ENCODE data around the gene MTCH1. TPM values are rescaled to one million over a fixed set of nuclear protein-coding genes. Genes with fewer than 3 reads are reported as not detected.

The MTCH1 gene
- total and polyA plus RNA-seq, 2 donors (not counting 1 experiment from before 2014, with no cell fraction given) = 91.7 to 150 TPM

- Histone ChIP-seq H3K79me2 (ENCODE audit: control insufficient read depth, insufficient read depth, low read length) (no peaks in the 10 kb centered on the region), H3K9ac (ENCODE audit: low read length) (no peak overlapping the region), H4K20me1 (ENCODE audit: control insufficient read depth, insufficient read depth, low read length, poor library complexity, severe bottlenecking) (no peaks in the 10 kb centered on the region), H3K4me2 (replicated peaks; ENCODE audit: low read depth, low read length, poor library complexity, severe bottlenecking) (no peak overlapping the region), H3K27ac (ENCODE audit: low read length in 2 of 2) (no peak overlapping the region), H3K9me3 (ENCODE audit: control extremely low read depth in 1 of 3, control insufficient read depth in 2 of 3, insufficient read depth in 1 of 3, low read length in 2 of 3) (no peaks in the 10 kb centered on the region), H2AFZ (ENCODE audit: insufficient read depth, low read depth, low read length, poor library complexity, severe bottlenecking) (no peak overlapping the region), H3K27me3 (replicated peaks in 1 of 4; ENCODE audit: control extremely low read depth in 1 of 4, control insufficient read depth in 3 of 4, insufficient read depth in 4 of 4, low read length in 3 of 4) (no peaks in the 10 kb centered on the region), H3K36me3 (replicated peaks in 1 of 2; ENCODE audit: control extremely low read depth in 1 of 2, control insufficient read depth in 1 of 2, extremely low read depth in 1 of 2, insufficient read depth in 2 of 2, low read length in 1 of 2) (peaks cover 0 to 34% of the 10 kb centered on the region in 2 experiments), H3K4me1 (ENCODE audit: control insufficient read depth in 2 of 2, insufficient read depth in 2 of 2, low read length in 2 of 2) (no peaks in the 10 kb centered on the region), H3K4me3 (ENCODE audit: control extremely low read depth in 1 of 5, extremely low read depth in 1 of 5, insufficient read depth in 1 of 5, low read depth in 2 of 5, low read length in 4 of 5) (no peak overlapping the region)
- DNase-seq (no peak), ATAC-seq (ENCODE audit: low read depth) (no peak)
- no peak overlapping the region for H3K4me3 Mint-ChIP-seq
- ChIA-PET CTCF (no interaction called here), POLR2A (no interaction called here)
- intact Hi-C loops (cut with micrococcal nuclease) = no loop called here
- TF ChIP-seq CTCF (IDR thresholded peaks at IDR 0.05) = no peak
- no peak for TF ChIP-seq EZH2 (IDR thresholded peaks at IDR 0.05; ENCODE audit: borderline replicate concordance, insufficient read depth, low read depth, low read length, poor library complexity, severe bottlenecking)
- no peaks in the 10 kb centered on the region for H3K9me3 Mint-ChIP-seq (ENCODE audit: insufficient read depth)
- H3K27ac Mint-ChIP-seq = no peak overlapping the region
- peaks cover 5% of the 10 kb centered on the region for H3K4me1 Mint-ChIP-seq
- 86% methylated on average over 2 of the region's 4 CpGs for WGBS (ENCODE audit: insufficient coverage)
- H3K27me3 Mint-ChIP-seq = no peaks in the 10 kb centered on the region
These were observed 60.2 kb downstream of the MTCH1 start for GRCh38 chr6:36925809-36926208.

- Histone ChIP-seq H3K4me1 (ENCODE audit: control insufficient read depth in 2 of 2, insufficient read depth in 2 of 2, low read length in 2 of 2) (no peaks in the 10 kb centered on the region), H3K36me3 (replicated peaks in 1 of 2; ENCODE audit: control extremely low read depth in 1 of 2, control insufficient read depth in 1 of 2, extremely low read depth in 1 of 2, insufficient read depth in 2 of 2, low read length in 1 of 2) (peaks cover 0 to 43% of the 10 kb centered on the region in 2 experiments), H2AFZ (ENCODE audit: insufficient read depth, low read depth, low read length, poor library complexity, severe bottlenecking) (no peak overlapping the region), H3K27ac (ENCODE audit: low read length in 2 of 2) (no peak overlapping the region), H4K20me1 (ENCODE audit: control insufficient read depth, insufficient read depth, low read length, poor library complexity, severe bottlenecking) (no peaks in the 10 kb centered on the region), H3K79me2 (ENCODE audit: control insufficient read depth, insufficient read depth, low read length) (no peaks in the 10 kb centered on the region), H3K27me3 (replicated peaks in 1 of 4; ENCODE audit: control extremely low read depth in 1 of 4, control insufficient read depth in 3 of 4, insufficient read depth in 4 of 4, low read length in 3 of 4) (no peaks in the 10 kb centered on the region), H3K4me3 (ENCODE audit: control extremely low read depth in 1 of 5, extremely low read depth in 1 of 5, insufficient read depth in 1 of 5, low read depth in 2 of 5, low read length in 4 of 5) (no peak overlapping the region), H3K9ac (ENCODE audit: low read length) (no peak overlapping the region), H3K4me2 (replicated peaks; ENCODE audit: low read depth, low read length, poor library complexity, severe bottlenecking) (no peak overlapping the region), H3K9me3 (ENCODE audit: control extremely low read depth in 1 of 3, control insufficient read depth in 2 of 3, insufficient read depth in 1 of 3, low read length in 2 of 3) (no peaks in the 10 kb centered on the region)
- Mint-ChIP-seq H3K27me3 (no peaks in the 10 kb centered on the region), H3K27ac (no peak overlapping the region), H3K4me3 (no peak overlapping the region), H3K4me1 (peaks cover 5% of the 10 kb centered on the region), H3K9me3 (ENCODE audit: insufficient read depth) (no peaks in the 10 kb centered on the region)
- ChIA-PET POLR2A (no interaction called here), CTCF (interaction anchor here (0.6 to 0.8 kb wide), 2 partner anchors 52 to 401 kb away, joined by 3 read pairs; no protein-coding TSS in a partner anchor)
- ATAC-seq (ENCODE audit: low read depth) = no peak
- intact Hi-C loops (cut with micrococcal nuclease) = no loop called here
- TF ChIP-seq EZH2 (IDR thresholded peaks at IDR 0.05; ENCODE audit: borderline replicate concordance, insufficient read depth, low read depth, low read length, poor library complexity, severe bottlenecking) (no peak), CTCF (IDR thresholded peaks at IDR 0.05) (no peak)
- no peak for DNase-seq
- 95% methylated on average over 3 of the region's 5 CpGs for WGBS (ENCODE audit: insufficient coverage)
These were observed 61.1 kb downstream of the MTCH1 start for GRCh38 chr6:36924778-36925374.
